ENCODE results near the gene ADARB2.

The ADARB2 gene

DNA sequence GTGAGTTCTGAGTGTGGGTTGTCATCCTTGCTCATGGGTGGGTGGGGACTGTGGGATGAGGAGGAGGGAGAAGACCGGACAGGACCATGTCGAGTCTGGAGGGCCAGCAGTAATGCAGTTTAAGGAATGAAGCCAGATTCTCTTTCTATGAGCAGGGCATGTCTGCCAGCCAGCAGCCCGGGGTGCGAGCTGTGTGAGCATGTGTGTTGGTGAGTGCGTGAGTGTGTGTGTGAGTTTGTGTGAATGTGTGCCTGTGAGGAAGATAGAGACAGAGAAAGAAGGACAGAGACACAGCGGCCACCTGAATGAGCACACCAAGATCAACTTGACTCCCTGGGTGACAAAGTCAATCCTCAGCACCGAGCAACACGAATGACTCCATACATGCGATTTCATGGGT lies 52.3 kb downstream of the ADARB2 start:
- no peak for DNase-seq

GRCh38 chr10:1683649-1684048 lies 53.7 kb downstream of the ADARB2 start:
- no peak for DNase-seq

DNA sequence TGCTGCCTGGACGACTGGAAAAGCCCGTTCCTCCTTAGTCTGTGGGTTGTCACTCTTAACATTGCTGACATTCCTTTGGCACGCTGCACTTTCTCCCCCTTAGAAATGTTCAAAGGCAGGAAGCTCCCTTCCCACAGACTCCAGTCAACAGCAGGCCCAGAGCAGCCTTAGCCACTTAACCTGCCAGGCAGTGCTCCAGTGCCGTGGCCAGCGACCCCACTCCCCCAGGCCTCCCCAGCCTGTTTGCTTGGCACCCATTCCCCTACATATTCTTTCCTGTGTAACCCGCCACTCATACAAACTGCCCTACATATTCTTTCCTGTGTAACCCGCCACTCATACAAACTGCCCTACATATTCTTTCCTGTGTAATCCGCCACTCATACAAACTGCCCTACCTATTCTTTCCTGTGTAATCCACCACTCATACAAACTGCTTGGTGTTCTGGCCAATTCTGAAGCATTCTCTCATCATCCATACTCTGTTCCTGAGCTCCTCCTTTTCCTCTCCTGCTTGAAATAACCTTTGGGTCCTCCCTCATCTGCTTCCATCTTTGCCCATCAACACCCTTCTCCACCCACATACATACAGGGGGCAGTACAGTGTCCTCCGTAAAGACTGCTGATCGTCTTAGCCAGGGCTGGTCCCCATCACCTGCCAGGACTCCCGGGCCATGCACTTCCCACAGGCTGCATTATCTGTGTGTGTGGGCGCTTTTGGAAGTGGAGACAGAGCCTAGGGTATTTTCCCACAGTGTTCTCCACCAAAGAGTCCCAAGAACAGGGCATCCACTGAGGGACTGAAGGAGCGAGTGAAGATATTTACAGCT lies 57.3 kb downstream of the ADARB2 start:
- DNase-seq = no peak

GRCh38 chr10:1678084-1678483 lies 59.2 kb downstream of the ADARB2 start:
- no peak for DNase-seq

DNA sequence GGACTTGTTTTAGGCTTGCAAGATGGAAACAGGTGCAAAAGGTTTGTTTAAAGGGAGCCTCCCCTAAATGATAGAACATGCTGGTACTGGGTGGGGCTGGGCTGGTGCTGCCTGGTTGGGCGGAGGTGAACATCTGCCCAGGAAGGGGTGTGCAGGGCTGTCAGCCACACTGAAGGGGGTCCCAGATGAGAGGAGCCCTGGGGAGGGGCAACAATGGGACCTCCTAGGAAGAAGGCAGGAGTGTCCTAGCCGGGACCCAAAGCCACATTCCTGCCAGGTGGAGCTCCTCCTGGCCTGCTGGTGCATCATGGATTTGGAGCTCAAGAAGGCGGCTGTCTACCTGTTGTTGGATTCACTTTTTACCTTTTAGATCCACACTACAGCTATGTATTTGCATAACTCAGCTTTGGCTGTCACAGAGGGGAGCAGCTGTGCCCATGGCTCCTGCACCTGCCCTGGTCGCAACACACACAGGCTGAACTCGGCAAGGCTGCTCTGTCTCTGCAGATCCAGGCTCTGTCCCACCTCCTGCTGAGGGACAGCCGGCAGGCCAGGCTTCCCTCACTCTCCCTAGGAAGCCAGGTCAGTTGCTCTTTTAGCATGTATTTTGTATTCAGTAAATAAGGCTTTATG lies 59.9 kb downstream of the ADARB2 start:
- no peak for DNase-seq

- no peak for DNase-seq
These were observed 62.8 kb downstream of the ADARB2 start for GRCh38 chr10:1674501-1674900.

DNA sequence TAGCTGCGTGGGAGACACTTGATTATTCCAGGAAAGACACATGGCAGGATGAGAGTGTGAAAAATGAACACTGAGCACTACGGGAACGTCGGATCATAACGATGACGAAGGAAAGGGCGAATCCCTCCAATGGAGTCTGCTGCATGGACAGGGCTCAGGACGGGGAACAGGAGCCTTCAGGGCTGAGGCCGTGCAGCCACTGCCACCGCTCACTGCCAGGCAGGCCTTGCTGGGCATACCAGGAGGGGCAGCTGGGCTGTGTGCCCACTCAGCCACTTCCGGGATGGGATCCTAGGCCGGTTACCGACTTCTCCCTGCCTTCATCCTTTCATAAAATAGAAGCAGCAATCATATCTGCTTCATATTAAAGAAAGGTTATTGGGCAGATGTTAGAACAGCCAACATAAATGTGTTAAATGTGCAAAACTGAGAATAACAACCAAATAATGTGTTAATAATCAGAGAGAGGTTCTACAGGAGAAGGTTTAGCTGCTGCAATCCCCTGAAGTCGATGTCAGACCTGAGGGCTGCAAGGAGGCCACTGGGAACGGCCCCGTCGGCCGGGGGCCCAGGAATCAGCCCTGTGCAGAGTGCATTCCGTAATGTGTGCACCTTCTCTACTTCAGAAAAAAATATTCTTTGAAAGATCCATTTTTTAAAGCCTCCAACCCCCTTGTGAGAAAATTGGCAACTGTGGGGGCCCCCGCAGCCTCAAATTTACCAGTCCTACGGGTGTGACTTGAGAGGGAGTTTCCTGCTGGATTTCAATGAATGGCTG lies 63.6 kb downstream of the ADARB2 start:
- DNase-seq = no peak

DNA sequence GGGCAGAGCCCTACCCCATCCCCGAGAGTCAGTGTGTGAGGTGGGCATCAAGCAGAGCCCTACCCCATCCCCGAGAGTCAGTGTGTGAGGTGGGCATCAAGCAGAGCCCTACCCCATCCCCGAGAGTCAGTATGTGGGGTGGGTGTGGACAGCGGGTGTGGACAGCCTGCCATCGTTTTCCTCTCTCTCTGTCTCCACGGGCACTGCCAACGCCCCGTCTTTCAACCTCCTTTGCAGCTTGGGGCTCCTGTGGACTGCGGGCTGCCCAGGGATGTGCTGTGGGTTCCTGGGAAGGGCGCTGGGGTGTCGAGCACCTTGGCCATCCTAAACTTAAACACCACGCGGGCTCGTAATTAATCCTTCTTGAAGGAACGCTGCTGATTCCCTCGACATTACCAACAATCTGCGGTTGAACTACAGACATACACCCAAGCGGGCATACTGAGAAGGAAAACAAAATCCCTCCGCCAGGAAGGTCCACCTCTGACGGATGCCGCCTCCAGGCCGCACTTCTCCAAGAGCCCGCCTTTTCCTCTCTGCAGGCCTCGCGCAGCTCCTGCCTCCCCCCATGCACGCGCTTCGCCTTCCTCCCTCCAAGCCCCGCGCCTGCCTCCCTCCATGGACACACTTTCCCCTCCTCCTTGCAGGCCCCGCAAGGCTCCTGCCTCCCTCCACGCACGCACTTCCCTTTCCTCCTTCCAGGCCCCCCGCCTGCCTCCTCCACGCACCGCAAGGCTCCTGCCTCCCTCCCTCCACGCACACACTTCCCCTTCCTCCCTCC lies 65.1 kb downstream of the ADARB2 start:
- DNase-seq = no peak

DNA sequence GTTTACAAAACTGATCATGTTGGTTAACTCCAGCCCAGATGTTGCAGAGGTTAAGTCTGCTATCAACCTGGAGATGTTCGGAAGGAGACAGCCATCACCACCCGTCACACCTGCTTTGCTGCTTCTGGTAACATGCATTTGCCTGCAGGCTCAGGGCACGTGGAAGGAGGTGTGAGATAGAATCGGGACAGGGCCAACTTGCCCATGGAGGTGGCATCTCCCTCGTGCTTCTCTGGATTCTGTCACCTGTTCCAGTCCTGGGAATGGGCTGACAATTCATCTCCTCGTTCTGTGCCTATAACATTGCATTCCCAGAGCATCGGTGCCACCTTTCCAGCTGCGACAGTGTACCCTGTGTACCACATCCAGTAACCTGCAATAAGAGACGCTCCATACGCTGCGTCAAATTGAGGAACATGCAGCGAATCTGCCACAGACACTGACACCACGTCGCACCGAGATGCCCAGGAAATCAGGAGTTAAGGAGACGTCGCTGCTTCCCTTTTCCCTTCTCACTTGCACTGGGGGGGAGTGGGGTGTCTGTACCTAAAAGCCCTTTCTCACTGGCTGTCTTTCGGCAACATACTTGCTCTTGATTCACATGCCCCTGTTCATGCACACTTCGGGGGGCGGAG lies 65.8 kb downstream of the ADARB2 start:
- DNase-seq = no peak

DNA sequence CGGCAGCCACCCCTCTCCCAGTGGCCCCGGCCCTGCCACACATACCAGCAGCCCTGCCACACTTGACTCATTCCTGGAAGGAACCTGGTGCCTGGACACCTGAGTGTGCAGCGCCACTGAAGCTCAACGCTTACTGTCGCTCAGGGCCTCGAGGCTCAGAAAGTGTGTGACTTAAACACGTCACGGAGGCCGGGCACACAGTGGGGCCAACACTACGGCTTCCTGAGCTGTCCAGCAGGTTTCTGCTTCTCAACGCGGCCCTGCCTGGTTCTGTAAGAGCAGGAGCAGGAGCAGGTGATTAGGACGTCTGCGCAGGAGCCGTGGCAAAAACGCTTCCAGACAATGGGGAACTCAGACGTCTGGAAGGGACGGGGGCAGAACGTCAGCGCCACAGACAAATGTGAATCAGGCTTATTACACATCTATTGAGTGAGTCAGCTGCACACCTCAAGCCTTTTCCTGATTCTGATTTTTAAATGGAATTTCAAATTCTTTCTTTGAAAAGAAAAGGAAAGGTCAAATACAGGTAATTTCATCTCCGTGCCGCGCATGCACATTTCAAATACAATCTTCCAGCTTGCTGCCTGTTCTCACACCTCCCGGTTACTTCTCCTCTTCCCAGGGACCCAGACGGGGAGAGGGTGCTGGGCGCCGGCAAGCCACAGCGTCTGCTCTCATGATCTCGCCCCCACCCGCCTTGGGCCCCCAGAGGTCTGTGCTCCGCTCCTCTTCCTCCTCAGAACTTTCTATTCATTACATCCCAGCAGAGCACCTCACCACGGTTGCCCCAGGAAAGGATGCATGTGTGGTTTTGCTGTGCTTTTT lies 66.6 kb downstream of the ADARB2 start:
- DNase-seq = no peak

- no peak for DNase-seq
These were observed 67.9 kb downstream of the ADARB2 start for GRCh38 chr10:1669433-1669832.

DNA sequence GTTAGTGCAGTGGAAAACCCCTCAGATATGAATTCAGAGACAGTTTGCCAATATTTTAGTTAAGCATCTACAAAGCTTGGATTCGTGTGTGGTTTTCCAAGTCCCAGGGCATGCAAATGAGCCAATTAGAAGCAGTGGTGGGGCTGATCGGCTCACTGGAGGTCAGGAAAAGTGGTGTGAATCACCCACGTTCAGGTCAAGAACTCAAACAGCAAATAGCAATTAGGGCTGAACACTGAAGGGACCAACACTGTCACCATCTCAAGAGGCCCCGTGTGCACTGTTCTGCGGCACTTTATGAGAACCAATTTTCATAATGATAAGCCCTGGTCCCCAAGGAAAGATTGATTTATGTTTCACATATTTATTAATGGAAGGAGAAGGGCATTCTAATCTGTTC lies 68.9 kb downstream of the ADARB2 start:
- DNase-seq = no peak

GRCh38 chr10:1667392-1667791 lies 69.9 kb downstream of the ADARB2 start:
- DNase-seq = no peak

DNA sequence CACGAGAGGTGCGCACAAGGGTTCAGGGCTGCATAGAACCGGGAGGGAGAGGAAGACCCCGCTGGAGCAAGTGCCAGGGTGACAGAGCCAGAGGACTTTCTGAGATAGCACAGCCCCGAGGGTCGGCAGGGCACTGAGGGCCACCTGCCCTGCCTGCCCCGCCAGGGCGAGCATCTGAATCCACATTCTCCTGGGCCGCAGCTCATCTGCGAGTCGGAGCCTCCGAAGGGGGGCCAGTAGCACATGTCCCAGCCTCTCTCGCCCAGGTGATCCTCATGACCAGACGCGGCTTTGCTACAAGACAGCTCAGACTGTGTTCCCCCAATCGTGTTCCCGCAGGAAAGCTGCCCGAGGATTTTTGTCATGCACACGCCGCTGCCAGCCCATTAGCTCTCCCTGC lies 71.2 kb downstream of the ADARB2 start:
- no peak for DNase-seq

DNA sequence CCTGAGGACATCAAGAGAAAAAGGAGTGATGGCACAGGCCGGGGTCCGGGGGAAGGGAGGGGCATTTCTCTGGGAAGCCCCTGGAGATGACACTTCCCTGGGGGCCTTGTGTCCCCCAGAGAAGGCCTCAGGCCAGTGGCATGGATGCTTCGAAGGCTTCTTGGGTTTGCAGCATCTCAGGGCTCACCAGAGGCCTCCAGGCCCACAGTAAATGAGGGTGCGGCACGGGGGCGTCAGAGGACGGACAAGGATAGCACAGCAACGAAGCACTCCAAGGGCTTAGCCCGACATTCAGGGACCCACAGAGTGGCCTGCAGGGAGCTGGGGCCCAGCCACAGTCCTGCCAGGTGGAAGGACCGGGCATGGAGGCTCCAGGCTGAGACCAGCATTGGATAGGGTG lies 71.6 kb downstream of the ADARB2 start:
- DNase-seq = no peak

DNA sequence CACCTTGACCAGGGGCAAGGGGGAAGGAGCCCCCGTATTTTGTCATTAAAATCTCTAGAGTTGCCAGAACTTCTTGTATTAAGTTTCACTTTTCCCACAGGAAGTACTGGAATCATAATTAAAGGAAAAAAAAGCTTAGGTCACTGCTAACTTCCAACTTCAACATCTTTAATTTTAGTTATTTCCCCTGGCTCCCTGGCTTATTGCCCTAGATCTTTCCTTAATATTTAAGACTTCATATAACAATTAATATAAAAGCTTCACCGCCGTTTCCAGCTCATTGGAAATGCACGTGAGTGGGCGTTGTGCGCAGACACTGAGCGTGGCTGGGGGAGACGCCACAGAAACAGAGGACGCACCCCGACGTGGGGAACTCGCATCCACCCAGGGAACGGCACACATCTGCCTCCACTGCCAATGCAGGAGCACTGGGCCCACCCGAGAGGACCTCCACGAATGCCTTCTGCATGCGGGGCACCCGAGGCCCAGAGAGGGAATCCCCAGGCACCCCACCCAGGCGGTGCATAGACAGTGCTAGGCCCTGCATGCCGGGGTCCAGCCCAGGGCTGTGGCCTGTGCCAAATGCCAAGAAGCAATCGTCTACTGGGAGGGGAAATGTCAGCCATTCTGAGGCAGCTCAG lies 72.2 kb downstream of the ADARB2 start:
- no peak for DNase-seq

DNA sequence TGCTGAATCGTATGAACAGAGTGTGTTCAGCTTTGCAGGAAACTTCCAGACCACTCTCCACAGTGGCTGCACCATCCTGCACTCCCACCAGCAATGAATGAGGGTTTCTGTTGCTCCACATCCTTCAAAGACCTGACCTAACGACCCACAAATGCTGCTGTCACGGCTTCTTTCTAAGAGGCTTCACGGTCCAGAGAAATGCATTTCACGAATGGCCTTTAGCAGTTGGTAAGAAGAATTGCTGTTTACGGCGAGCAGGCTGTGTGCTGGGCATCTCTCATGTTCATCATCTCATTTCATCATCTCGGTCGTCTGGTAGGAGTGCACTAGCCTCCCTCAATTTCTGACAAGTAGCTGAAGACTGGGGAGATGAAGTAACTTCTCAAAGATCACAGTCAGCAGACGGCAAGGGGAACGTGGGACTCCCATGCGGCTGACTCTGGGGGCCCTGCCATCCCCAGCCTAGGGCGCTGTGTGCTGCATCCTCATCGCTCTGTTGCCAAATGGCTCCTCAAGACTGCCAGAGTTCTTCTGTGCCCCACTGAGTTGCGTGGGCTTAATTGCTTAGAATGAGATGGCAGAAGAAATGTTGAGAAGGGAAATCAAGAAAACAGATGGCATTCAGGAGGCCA lies 72.9 kb downstream of the ADARB2 start:
- no peak for DNase-seq

DNA sequence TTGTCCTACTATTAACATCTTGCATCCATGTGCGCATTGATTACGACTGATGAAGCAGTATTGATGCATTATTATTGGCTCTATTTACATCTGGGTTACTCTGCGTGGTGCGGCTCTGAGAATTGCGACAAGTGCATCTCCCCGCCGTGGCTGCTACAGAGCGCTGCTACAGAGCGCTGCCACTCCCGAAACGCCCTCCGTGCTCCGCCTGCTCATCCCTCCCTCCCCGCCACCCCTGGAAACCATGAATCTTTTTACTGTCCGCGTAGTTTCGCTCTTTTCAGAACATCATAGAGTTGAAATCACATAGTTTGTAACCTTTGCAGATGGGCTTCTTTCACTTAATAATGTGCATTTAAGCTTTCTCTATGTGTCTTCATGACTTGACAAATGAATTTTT lies 74.1 kb downstream of the ADARB2 start:
- no peak for DNase-seq

- no peak for DNase-seq
These were observed 74.8 kb downstream of the ADARB2 start for GRCh38 chr10:1662438-1663025.

GRCh38 chr10:1661859-1662437 lies 75.4 kb downstream of the ADARB2 start:
- no peak for DNase-seq

Data from GDM1 (cell line).